Neural cell (in vitro differentiated cells): ENCODE results near the gene SOCS7. TPM values are rescaled to one million over a fixed set of nuclear protein-coding genes. Genes with fewer than 3 reads are reported as not detected.

Source experiments
- H2AFZ ChIP-seq: fragments of 200-600, 300-800 bp; sonication (generic), shearing (Covaris generic); 2 replicates; pipeline ENCODE4 v1.6.0; 2014; ENCODE audit warnings: low read depth, mild to moderate bottlenecking, antibody characterized with exemption, low read length, moderate library complexity
- H3F3A ChIP-seq: fragments of 200-600 bp; shearing (Covaris generic); 2 replicates; pipeline ENCODE4 v1.6.1; 2016; ENCODE audit warnings: mild to moderate bottlenecking, moderate library complexity, mixed read lengths, antibody characterized with exemption, low read length; ENCODE audit not compliant: insufficient read depth, poor library complexity, severe bottlenecking
- H3K27ac ChIP-seq: fragments of 200-600, 300-800 bp; sonication (generic), shearing (Covaris generic); 2 replicates; pipeline ENCODE4 v1.5.1; 2014; ENCODE audit warnings: mild to moderate bottlenecking, low read length, moderate library complexity
- H3K27me3 ChIP-seq: fragments of 300-800, 200-600 bp; sonication (generic), shearing (Covaris generic); 2 replicates; pipeline ENCODE4 v1.6.0; 2014; ENCODE audit warnings: mild to moderate bottlenecking, low read depth, low read length, moderate library complexity; ENCODE audit not compliant: insufficient read depth
- H3K36me3 ChIP-seq: fragments of 300-800, 200-600 bp; sonication (generic), shearing (Covaris generic); 2 replicates; pipeline ENCODE4 v1.5.1; 2014; ENCODE audit warnings: mild to moderate bottlenecking, antibody characterized with exemption, low read length, moderate library complexity; ENCODE audit not compliant: insufficient read depth
- H3K4me2 ChIP-seq: fragments of 300-800, 200-600 bp; sonication (generic), shearing (Covaris generic); 2 replicates; pipeline ENCODE4 v1.6.0; 2014; ENCODE audit warnings: mild to moderate bottlenecking, low read length
- H3K4me3 ChIP-seq: fragments of 300-800, 200-600 bp; sonication (generic), shearing (Covaris generic); 2 replicates; pipeline ENCODE4 v1.5.1; 2014; ENCODE audit warnings: mild to moderate bottlenecking, low read length, moderate library complexity
- H3K79me2 ChIP-seq: fragments of 200-600 bp; shearing (Covaris generic); replicated peaks from 2 replicates; pipeline ENCODE4 v1.6.0; 2014; ENCODE audit warnings: mild to moderate bottlenecking, low read length, moderate library complexity; ENCODE audit not compliant: insufficient read depth
- H3K9ac ChIP-seq: fragments of 300-800, 200-600 bp; sonication (generic), shearing (Covaris generic); 2 replicates; pipeline ENCODE4 v1.6.1; 2016; ENCODE audit warnings: mild to moderate bottlenecking, low read length, mixed read lengths
- H3K9me2 ChIP-seq: fragments of 200-600 bp; shearing (Covaris generic); 2 replicates; pipeline ENCODE4 v1.6.1; 2016; ENCODE audit warnings: mild to moderate bottlenecking, low read length, mixed read lengths; ENCODE audit not compliant: insufficient read depth
- H3K9me3 ChIP-seq: fragments of 200-600, 300-800 bp; sonication (generic), shearing (Covaris generic); 2 replicates; pipeline ENCODE4 v1.6.1; 2016; ENCODE audit warnings: mild to moderate bottlenecking, mixed run types, low read length, moderate library complexity, mixed read lengths
- H4K20me1 ChIP-seq: fragments of 200-600 bp; shearing (Covaris generic); 2 replicates; pipeline ENCODE4 v1.6.1; 2016; ENCODE audit warnings: mild to moderate bottlenecking, mixed run types; ENCODE audit not compliant: insufficient read depth
- EP300 ChIP-seq: fragments of 450-650 bp; conservative IDR thresholded peaks from 2 replicates; pipeline ENCODE4 v1.6.1; 2014; ENCODE audit warnings: antibody characterized with exemption, mild to moderate bottlenecking, moderate library complexity; ENCODE audit not compliant: poor library complexity, severe bottlenecking
- EZH2 ChIP-seq: fragments of 200-600, 300-800 bp; shearing (Covaris generic), sonication (generic); IDR thresholded peaks from 2 replicates; pipeline ENCODE4 v1.6.1; 2014; ENCODE audit warnings: antibody characterized with exemption, low read length, borderline replicate concordance, mild to moderate bottlenecking; ENCODE audit not compliant: insufficient read depth, poor library complexity, severe bottlenecking
- MXI1 ChIP-seq: fragments of 450-650 bp; conservative IDR thresholded peaks from 2 replicates; pipeline ENCODE4 v1.6.1; 2014; ENCODE audit warnings: antibody characterized with exemption, mild to moderate bottlenecking; ENCODE audit not compliant: poor library complexity, severe bottlenecking
- POLR2AphosphoS5 ChIP-seq: IDR thresholded peaks from 2 replicates; pipeline ENCODE4 v1.6.1; 2012
- RAD21 ChIP-seq: fragments of 450-650 bp; conservative IDR thresholded peaks from 2 replicates; pipeline ENCODE4 v1.6.1; 2014; ENCODE audit warnings: antibody characterized with exemption, mild to moderate bottlenecking, moderate library complexity
- REST ChIP-seq: IDR thresholded peaks from 2 replicates; pipeline ENCODE4 v1.6.1; 2012; ENCODE audit warnings: borderline replicate concordance
- TAF1 ChIP-seq: IDR thresholded peaks from 2 replicates; pipeline ENCODE4 v1.6.1; 2012; ENCODE audit warnings: low read depth
- polyA plus RNA-seq: library from polyadenylated mRNA; depleted of rRNA; stranded (reverse); fragments of >200 nt; gene quantifications from 2 replicates; pipeline ENCODE4 v1.2.3, GENCODE V29; 2014
- TF ChIP-seq, protein P1 (sequence below): fragments of 450-650 bp; IDR thresholded peaks from 2 replicates; pipeline ENCODE4 v1.5.1; 2014; ENCODE audit warnings: antibody characterized with exemption, mild to moderate bottlenecking, moderate library complexity; ENCODE audit not compliant: poor library complexity, severe bottlenecking

SOCS7 gene
- polyA plus RNA-seq, 1 donor from 2014 or later: 23.7 TPM

- no peak overlapping the region for H3K27ac ChIP-seq
- H3K4me2 ChIP-seq: no peak overlapping the region
- H3K36me3 ChIP-seq: no peaks in the 10 kb centered on the region
- H3K4me3 ChIP-seq: no peak overlapping the region
- TF ChIP-seq MXI1: no peak
- TF ChIP-seq, protein P1, sequence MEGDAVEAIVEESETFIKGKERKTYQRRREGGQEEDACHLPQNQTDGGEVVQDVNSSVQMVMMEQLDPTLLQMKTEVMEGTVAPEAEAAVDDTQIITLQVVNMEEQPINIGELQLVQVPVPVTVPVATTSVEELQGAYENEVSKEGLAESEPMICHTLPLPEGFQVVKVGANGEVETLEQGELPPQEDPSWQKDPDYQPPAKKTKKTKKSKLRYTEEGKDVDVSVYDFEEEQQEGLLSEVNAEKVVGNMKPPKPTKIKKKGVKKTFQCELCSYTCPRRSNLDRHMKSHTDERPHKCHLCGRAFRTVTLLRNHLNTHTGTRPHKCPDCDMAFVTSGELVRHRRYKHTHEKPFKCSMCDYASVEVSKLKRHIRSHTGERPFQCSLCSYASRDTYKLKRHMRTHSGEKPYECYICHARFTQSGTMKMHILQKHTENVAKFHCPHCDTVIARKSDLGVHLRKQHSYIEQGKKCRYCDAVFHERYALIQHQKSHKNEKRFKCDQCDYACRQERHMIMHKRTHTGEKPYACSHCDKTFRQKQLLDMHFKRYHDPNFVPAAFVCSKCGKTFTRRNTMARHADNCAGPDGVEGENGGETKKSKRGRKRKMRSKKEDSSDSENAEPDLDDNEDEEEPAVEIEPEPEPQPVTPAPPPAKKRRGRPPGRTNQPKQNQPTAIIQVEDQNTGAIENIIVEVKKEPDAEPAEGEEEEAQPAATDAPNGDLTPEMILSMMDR: no peak
- no peak for TF ChIP-seq RAD21
- no peak for TF ChIP-seq POLR2AphosphoS5
- no peak for TF ChIP-seq EP300
- no peak for TF ChIP-seq EZH2
- no peak for TF ChIP-seq REST
- H3K9ac ChIP-seq: no peak overlapping the region
- H4K20me1 ChIP-seq: no peaks in the 10 kb centered on the region
- H3F3A ChIP-seq: no peaks in the 10 kb centered on the region
- H2AFZ ChIP-seq: no peak overlapping the region
- H3K9me3 ChIP-seq: no peaks in the 10 kb centered on the region
- H3K79me2 ChIP-seq: no peaks in the 10 kb centered on the region
- peaks cover 10% of the 10 kb centered on the region for H3K27me3 ChIP-seq
- H3K9me2 ChIP-seq: no peaks in the 10 kb centered on the region
Measured at GRCh38 chr17:38430822-38431221, 79.2 kb downstream of the SOCS7 start.

DNA sequence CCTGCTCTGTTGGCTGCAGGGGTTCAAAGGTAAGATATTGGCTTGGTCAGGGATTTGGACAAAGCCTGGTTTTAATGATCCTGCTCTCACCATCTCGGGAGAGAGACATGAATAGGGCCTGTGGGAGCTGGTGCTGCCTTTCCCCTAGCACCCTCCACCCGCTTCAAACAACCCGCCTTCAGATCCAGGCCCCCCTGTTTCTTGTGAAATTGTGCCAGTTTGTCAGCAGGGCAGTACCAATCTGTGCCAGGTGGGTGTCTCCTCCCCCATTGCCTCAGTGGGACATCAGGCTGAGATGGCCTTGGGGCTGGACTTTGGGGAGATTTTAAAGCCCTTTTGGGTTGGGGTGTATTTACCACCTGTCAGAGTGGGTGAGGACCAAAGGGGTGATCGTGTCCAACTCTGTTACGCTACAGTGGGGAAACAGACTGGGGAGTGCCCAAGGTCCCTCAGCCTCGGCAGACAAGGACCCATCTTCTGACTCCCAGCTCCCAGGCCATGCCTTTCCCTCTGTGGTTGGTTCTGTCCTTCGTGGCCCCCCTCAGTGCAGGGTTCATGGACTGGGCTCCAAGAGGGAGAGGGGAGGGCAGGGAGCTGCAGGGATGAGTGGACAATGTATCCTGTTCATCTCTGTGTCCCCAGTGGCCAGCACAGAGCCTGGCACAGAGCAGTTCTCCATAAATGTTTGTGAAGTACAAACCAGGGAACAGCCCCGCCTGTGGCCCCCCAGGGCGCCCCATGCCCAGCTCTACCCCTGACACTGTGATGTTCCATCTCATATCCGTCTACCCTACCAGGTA, 79.9 kb downstream of the SOCS7 start:
- H2AFZ ChIP-seq: no peak overlapping the region
- H3F3A ChIP-seq: no peaks in the 10 kb centered on the region
- no peak overlapping the region for H3K4me2 ChIP-seq
- H3K27me3 ChIP-seq: peaks cover 10% of the 10 kb centered on the region
- no peak overlapping the region for H3K4me3 ChIP-seq
- no peaks in the 10 kb centered on the region for H4K20me1 ChIP-seq
- no peaks in the 10 kb centered on the region for H3K79me2 ChIP-seq
- no peaks in the 10 kb centered on the region for H3K9me2 ChIP-seq
- H3K9me3 ChIP-seq: no peaks in the 10 kb centered on the region
- H3K36me3 ChIP-seq: no peaks in the 10 kb centered on the region
- TF ChIP-seq RAD21 (no peak), POLR2AphosphoS5 (no peak), EP300 (no peak), TAF1 (no peak), MXI1 (no peak), REST (no peak)
- H3K9ac ChIP-seq: no peak overlapping the region
- H3K27ac ChIP-seq: no peak overlapping the region
